WTC11 (cell line): ENCODE results near the gene FOXK1. TPM values are rescaled to one million over a fixed set of nuclear protein-coding genes. Genes with fewer than 3 reads are reported as not detected.

Source experiments
- ATAC-seq: fragments of 200-7000 bp; cut with Tn5 transposase; 2 replicates; pipeline ENCODE4 v1.10.0; 2021; ENCODE audit warnings: mild to moderate bottlenecking, moderate library complexity
- CTCF ChIA-PET: fragments of 300-600 bp; sonication (Branson Sonifier 250); formaldehyde crosslinking; loops from one replicate; lab custom pipeline; 2021; ENCODE audit warnings: antibody characterized with exemption; lab: Charles Lee
- POLR2A ChIA-PET: fragments of 350-600 bp; sonication (Branson Sonifier 250); formaldehyde crosslinking; loops from one replicate; lab custom pipeline; 2021; ENCODE audit warnings: antibody characterized with exemption; lab: Charles Lee
- DNase-seq: peaks from one replicate; pipeline ENCODE4 v3.0.0; 2021; ENCODE audit warnings: low spot score
- H3K27ac Mint-ChIP-seq: 2 replicates; pipeline ENCODE4 v1.8.0; 2021; ENCODE audit warnings: mixed read lengths
- H3K27me3 Mint-ChIP-seq: 2 replicates; pipeline ENCODE4 v1.8.0; 2021; ENCODE audit warnings: low read depth, mild to moderate bottlenecking, moderate library complexity, mixed read lengths
- H3K36me3 Mint-ChIP-seq: 2 replicates; pipeline ENCODE4 v1.8.0; 2021; ENCODE audit warnings: mixed read lengths
- H3K4me1 Mint-ChIP-seq: 2 replicates; pipeline ENCODE4 v1.8.0; 2022; ENCODE audit warnings: mixed read lengths
- H3K4me3 Mint-ChIP-seq: 2 replicates; pipeline ENCODE4 v1.8.0; 2021; ENCODE audit warnings: mild to moderate bottlenecking, moderate library complexity, mixed read lengths
- H3K9me3 Mint-ChIP-seq: 2 replicates; pipeline ENCODE4 v1.8.0; 2021; ENCODE audit warnings: mixed read lengths
- CREM ChIP-seq: sonication (generic); formaldehyde crosslinking; IDR thresholded peaks from 2 replicates; pipeline ENCODE4 v1.8.1; 2022; ENCODE audit warnings: mild to moderate bottlenecking, missing genetic modification reagents, moderate library complexity
- E2F1 ChIP-seq: sonication (generic); formaldehyde crosslinking; IDR thresholded peaks from 2 replicates; pipeline ENCODE4 v1.8.0; 2022; ENCODE audit warnings: mild to moderate bottlenecking, missing genetic modification reagents
- E2F4 ChIP-seq: sonication (generic); formaldehyde crosslinking; IDR thresholded peaks from 2 replicates; pipeline ENCODE4 v1.8.1; 2022; ENCODE audit warnings: low read depth, mild to moderate bottlenecking, moderate library complexity, missing genetic modification reagents, borderline replicate concordance
- E2F5 ChIP-seq: sonication (generic); formaldehyde crosslinking; IDR thresholded peaks from 2 replicates; pipeline ENCODE4 v1.8.1; 2022; ENCODE audit warnings: mild to moderate bottlenecking, moderate library complexity, missing genetic modification reagents
- ETV6 ChIP-seq: sonication (generic); formaldehyde crosslinking; IDR thresholded peaks from 2 replicates; pipeline ENCODE4 v1.8.1; 2022; ENCODE audit warnings: mild to moderate bottlenecking, missing genetic modification reagents
- FOXP4 ChIP-seq: sonication (generic); formaldehyde crosslinking; IDR thresholded peaks from 2 replicates; pipeline ENCODE4 v1.8.0; 2022; ENCODE audit warnings: mild to moderate bottlenecking, missing genetic modification reagents
- JAZF1 ChIP-seq: fragments of 250-450 bp; sonication (Bioruptor Pico); IDR thresholded peaks from 2 replicates; pipeline ENCODE4 v1.9.0; 2021; ENCODE audit warnings: moderate library complexity, mild to moderate bottlenecking, inconsistent platforms
- KAT7 ChIP-seq: sonication (generic); formaldehyde crosslinking; IDR thresholded peaks from 2 replicates; pipeline ENCODE4 v1.8.1; 2023; ENCODE audit warnings: missing genetic modification reagents, mild to moderate bottlenecking, borderline replicate concordance
- MAX ChIP-seq: sonication (generic); formaldehyde crosslinking; IDR thresholded peaks from 2 replicates; pipeline ENCODE4 v1.8.0; 2022; ENCODE audit warnings: mild to moderate bottlenecking, missing genetic modification reagents
- MXD4 ChIP-seq: fragments of 250-450 bp; sonication (Bioruptor Pico); IDR thresholded peaks from 2 replicates; pipeline ENCODE4 v1.8.0; 2021; ENCODE audit warnings: mild to moderate bottlenecking, moderate library complexity, borderline replicate concordance
- NR1H2 ChIP-seq: sonication (generic); formaldehyde crosslinking; IDR thresholded peaks from 2 replicates; pipeline ENCODE4 v1.9.0; 2021; ENCODE audit warnings: mild to moderate bottlenecking, moderate library complexity, missing genetic modification reagents
- SOX15 ChIP-seq: fragments of 250-450 bp; sonication (Bioruptor Pico); IDR thresholded peaks from 2 replicates; pipeline ENCODE4 v1.9.0; 2021; ENCODE audit warnings: mild to moderate bottlenecking
- TEAD1 ChIP-seq: sonication (generic); formaldehyde crosslinking; IDR thresholded peaks from 2 replicates; pipeline ENCODE4 v1.8.0; 2022; ENCODE audit warnings: mild to moderate bottlenecking, missing genetic modification reagents
- TP53 ChIP-seq: sonication (generic); formaldehyde crosslinking; IDR thresholded peaks from 2 replicates; pipeline ENCODE4 v1.8.1; 2023; ENCODE audit warnings: mild to moderate bottlenecking, missing genetic modification reagents
- USF1 ChIP-seq: sonication (generic); formaldehyde crosslinking; IDR thresholded peaks from 2 replicates; pipeline ENCODE4 v1.8.0; 2022; ENCODE audit warnings: mild to moderate bottlenecking, missing genetic modification reagents
- USF2 ChIP-seq: sonication (generic); formaldehyde crosslinking; IDR thresholded peaks from 2 replicates; pipeline ENCODE4 v1.8.1; 2023; ENCODE audit warnings: mild to moderate bottlenecking, missing genetic modification reagents, moderate library complexity
- ZNF671 ChIP-seq: fragments of 250-450 bp; sonication (Bioruptor Pico); IDR thresholded peaks from 2 replicates; pipeline ENCODE4 v1.8.0; 2021; ENCODE audit warnings: mild to moderate bottlenecking
- total RNA-seq: library from RNA; stranded (reverse); gene quantifications from 3 replicates; pipeline ENCODE4 v1.2.3, GENCODE V29; 2021

The FOXK1 gene
- total RNA-seq, 1 experiment from 2014 or later: 21.9 TPM

- ATAC-seq: no peak
- TF ChIP-seq SOX15 (CRISPR knock-in tag) (no peak), E2F1 (CRISPR knock-in tag) (no peak), E2F5 (no peak), TEAD1 (no peak), USF1 (CRISPR knock-in tag) (no peak), USF2 (no peak), MAX (no peak), MXD4 (CRISPR knock-in tag) (no peak), ZNF671 (CRISPR knock-in tag) (no peak), NR1H2 (CRISPR knock-in tag) (no peak), E2F4 (CRISPR knock-in tag) (no peak), KAT7 (CRISPR knock-in tag) (no peak), TP53 (CRISPR knock-in tag) (no peak), CREM (CRISPR knock-in tag) (no peak)
- no peak for DNase-seq
- POLR2A ChIA-PET: no interaction called here
- H3K9me3 Mint-ChIP-seq: no peaks in the 10 kb centered on the region
- H3K36me3 Mint-ChIP-seq: peaks cover 5% of the 10 kb centered on the region
- no peaks in the 10 kb centered on the region for H3K4me1 Mint-ChIP-seq
- H3K27me3 Mint-ChIP-seq: no peaks in the 10 kb centered on the region
- H3K4me3 Mint-ChIP-seq: no peak overlapping the region
- no peak overlapping the region; the same call in 1 of the 2 replicates for H3K27ac Mint-ChIP-seq
- CTCF ChIA-PET: interaction anchor here (1.0 to 1.6 kb wide), 2 partner anchors 26 to 322 kb away, joined by 3 to 8 read pairs; no protein-coding TSS in a partner anchor
Measured at GRCh38 chr7:4766666-4767519, 84.8 kb downstream of the FOXK1 start.

GRCh38 chr7:4768597-4769569, 86.8 kb downstream of the FOXK1 start:
- ATAC-seq: no peak
- no peak overlapping the region for H3K27ac Mint-ChIP-seq

More at GRCh38 chr7:4768597-4769569, 86.8 kb downstream of the FOXK1 start:
- POLR2A ChIA-PET: no interaction called here
- H3K9me3 Mint-ChIP-seq: no peaks in the 10 kb centered on the region
- no peaks in the 10 kb centered on the region for H3K27me3 Mint-ChIP-seq
- TF ChIP-seq JAZF1 (CRISPR knock-in tag): no peak
- no peak for TF ChIP-seq E2F4 (CRISPR knock-in tag)
- TF ChIP-seq ETV6 (CRISPR knock-in tag): no peak
- TF ChIP-seq FOXP4 (CRISPR knock-in tag): no peak
- no peaks in the 10 kb centered on the region for H3K4me1 Mint-ChIP-seq
- DNase-seq: no peak
- CTCF ChIA-PET: interaction anchor here (1.0 kb wide), 1 partner anchor 23 kb away, joined by 4 read pairs; no protein-coding TSS in a partner anchor
- no peaks in the 10 kb centered on the region for H3K36me3 Mint-ChIP-seq
- H3K4me3 Mint-ChIP-seq: no peak overlapping the region
